Subcutaneous adipose tissue (tissue), 4 donors: ENCODE measurements around the gene IFIH1. TPM values are rescaled to one million over a fixed set of nuclear protein-coding genes. Genes with fewer than 3 reads are reported as not detected.

Experiments used
- CTCF ChIP-seq: fragments of 450-650 bp; IDR thresholded peaks from one replicate; pipeline ENCODE4 v1.5.1; 2016; ENCODE audit warnings: low read depth, mild to moderate bottlenecking, control low read depth, antibody characterized with exemption, moderate library complexity
- total RNA-seq, 4 donors: library from RNA; depleted of rRNA; stranded (reverse); fragments of >200 nt; gene quantifications; one replicate each; pipeline ENCODE4 v1.1.0, GENCODE V29; 2016

Gene IFIH1
- total RNA-seq, 4 donors from 2014 or later = 14.3 to 20.5 (median 16.6) TPM

- no peak for TF ChIP-seq CTCF
Measured at GRCh38 chr2:162308747-162309503, 9.6 kb downstream of the IFIH1 start.

GRCh38 chr2:162305901-162306300 is 12.6 kb downstream of the IFIH1 start:
- no peak for TF ChIP-seq CTCF

DNA sequence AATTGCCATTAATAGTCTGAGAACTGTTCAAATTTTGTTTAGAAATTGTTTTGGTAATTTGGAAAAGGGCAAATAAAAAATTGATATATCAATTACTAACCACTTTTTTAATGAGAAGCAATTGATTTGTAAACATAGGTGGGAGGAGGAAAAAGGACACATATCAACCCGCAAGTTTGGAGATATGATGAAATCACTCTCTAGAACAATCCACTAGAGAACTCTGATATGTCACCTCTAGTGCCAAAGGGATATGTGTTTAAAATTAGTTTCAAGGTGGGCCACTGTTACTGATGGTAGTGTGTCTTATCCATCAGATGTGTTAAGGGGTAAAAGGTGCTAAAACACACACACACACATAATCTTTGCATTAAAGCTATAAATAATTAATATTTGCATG is 16.6 kb downstream of the IFIH1 start:
- TF ChIP-seq CTCF = no peak

- TF ChIP-seq CTCF = no peak
Measured at GRCh38 chr2:162301151-162301804, 17.2 kb downstream of the IFIH1 start.

GRCh38 chr2:162300266-162300665 is 18.2 kb downstream of the IFIH1 start:
- no peak for TF ChIP-seq CTCF

DNA sequence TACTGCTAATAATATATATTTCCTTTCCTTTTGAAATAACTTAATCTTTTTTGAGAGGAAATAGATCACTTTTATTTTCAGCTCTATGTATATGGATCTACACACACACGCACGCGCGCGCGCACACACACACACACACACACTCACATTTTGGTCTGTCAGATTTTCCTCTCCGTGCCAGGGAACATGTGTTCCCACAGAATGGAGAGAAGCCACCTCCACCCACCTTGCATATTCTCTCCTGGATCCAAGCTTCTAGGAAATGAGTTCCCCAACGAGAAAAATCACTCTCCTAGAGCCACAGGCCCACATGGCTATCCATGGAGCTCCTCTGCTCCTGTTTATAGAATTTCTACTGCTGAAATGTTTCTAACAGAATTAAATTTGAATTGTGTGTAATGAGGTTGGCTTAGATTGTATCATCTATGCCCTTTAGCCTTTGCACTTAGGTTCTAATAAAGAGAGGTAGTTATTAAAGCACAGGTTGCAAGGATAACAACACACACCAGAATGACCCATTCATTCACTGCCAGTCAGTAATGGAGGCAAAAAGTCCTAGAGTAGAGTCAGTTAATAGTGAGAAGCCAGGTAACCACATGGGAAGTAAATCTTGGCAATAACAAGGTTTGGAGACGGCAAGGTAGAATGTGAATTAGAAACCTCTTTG is 19.7 kb downstream of the IFIH1 start:
- TF ChIP-seq CTCF = no peak

- TF ChIP-seq CTCF = no peak
Measured at GRCh38 chr2:162297925-162298552, 20.4 kb downstream of the IFIH1 start.
